Esophagus (tissue), 2 donors: Measurements from ENCODE around the gene LRRC17. TPM values are rescaled to one million over a fixed set of nuclear protein-coding genes. Genes with fewer than 3 reads are reported as not detected.
"Not testable (repeated sequence)": the region's sequence is repeated elsewhere in the genome, so short reads cannot be mapped to it uniquely, and the experiment has no call there.

Source experiments
- H3K27ac ChIP-seq, 2 donors: one replicate each; pipeline ENCODE4 v1.5.1; 2013; ENCODE audit warnings: low read depth in 2 of 2, mild to moderate bottlenecking in 2 of 2, inconsistent platforms in 1 of 2, low read length in 1 of 2, moderate library complexity in 1 of 2
- H3K27me3 ChIP-seq, 2 donors: one replicate each; pipeline ENCODE4 v1.6.1; 2013; ENCODE audit warnings: low read length in 2 of 2, control low read depth in 1 of 2, mild to moderate bottlenecking in 1 of 2; ENCODE audit not compliant: insufficient read depth in 2 of 2, control insufficient read depth in 1 of 2
- H3K36me3 ChIP-seq, 2 donors: one replicate each; pipeline ENCODE4 v1.6.1; 2013; ENCODE audit warnings: low read length in 1 of 2; ENCODE audit not compliant: control insufficient read depth in 2 of 2, insufficient read depth in 2 of 2
- H3K4me1 ChIP-seq, 2 donors: one replicate each; pipeline ENCODE4 v1.6.1; 2013; ENCODE audit warnings: low read length in 1 of 2; ENCODE audit not compliant: control insufficient read depth in 2 of 2, insufficient read depth in 2 of 2
- H3K4me3 ChIP-seq, 2 donors: one replicate each; pipeline ENCODE4 v1.5.1; 2013; ENCODE audit warnings: low read length in 2 of 2, mild to moderate bottlenecking in 2 of 2, low read depth in 1 of 2, moderate library complexity in 1 of 2
- H3K9me3 ChIP-seq, 2 donors: one replicate each; pipeline ENCODE4 v1.6.1; 2013; ENCODE audit warnings: mild to moderate bottlenecking in 2 of 2, low read depth in 1 of 2, low read length in 1 of 2, moderate library complexity in 1 of 2; ENCODE audit not compliant: control insufficient read depth in 2 of 2, insufficient read depth in 1 of 2
- WGBS, 2 donors: extraction: QIAGEN DNeasy Blood & Tissue Kit; methylation state at CpG; one replicate each; pipeline ENCODE4 v1.1.7; 2013; 5-methylcytosine and 5-hydroxymethylcytosine counted together
- polyA plus RNA-seq, 2 donors: library from polyadenylated mRNA; stranded (reverse); fragments of 200-250 nt; gene quantifications; one replicate each; pipeline ENCODE4 v1.2.3, GENCODE V29; 2013
- donor health status: healthy with polysubstance abuse.
- donor health status: Bipolar disorder and iron deficiency.

The LRRC17 gene
- polyA plus RNA-seq, 2 donors: 0.26 to 0.27 TPM

DNA sequence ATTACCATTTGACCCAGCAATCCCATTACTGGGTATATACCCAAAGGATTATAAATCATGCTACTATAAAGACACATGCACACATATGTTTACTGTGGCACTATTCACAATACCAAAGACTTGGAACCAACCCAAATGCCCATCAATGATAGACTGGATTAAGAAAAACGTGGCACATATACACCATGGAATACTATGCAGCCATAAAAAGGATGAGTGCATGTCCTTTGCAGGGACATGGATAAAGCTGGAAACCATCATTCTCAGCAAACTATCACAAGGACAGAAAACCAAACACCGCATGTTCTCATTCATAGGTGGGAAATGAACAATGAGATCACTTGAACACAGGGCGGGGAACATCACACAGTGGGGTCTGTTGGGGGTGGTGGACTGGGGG, 45.2 kb downstream of the LRRC17 start:
- H3K27ac ChIP-seq, H3K27me3 ChIP-seq, H3K36me3 ChIP-seq, H3K4me1 ChIP-seq, H3K9me3 ChIP-seq, H3K4me3 ChIP-seq: not testable (repeated sequence)
- WGBS, 2 donors: 84 to 94% methylated on average over 3 of the region's 3 CpGs

DNA sequence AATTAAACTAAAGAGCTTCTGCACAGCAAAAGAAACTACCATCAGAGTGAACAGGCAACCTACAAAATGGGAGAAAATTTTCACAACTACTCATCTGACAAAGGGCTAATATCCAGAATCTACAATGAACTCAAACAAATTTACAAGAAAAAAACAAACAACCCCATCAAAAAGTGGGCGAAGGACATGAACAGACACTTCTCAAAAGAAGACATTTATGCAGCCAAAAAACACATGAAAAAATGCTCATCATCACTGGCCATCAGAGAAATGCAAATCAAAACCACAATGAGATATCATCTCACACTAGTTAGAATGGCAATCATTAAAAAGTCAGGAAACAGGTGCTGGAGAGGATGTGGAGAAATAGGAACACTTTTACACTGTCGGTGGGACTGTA, 49.2 kb downstream of the LRRC17 start:
- not testable (repeated sequence) for H3K4me3 ChIP-seq, H3K36me3 ChIP-seq, H3K27ac ChIP-seq, H3K9me3 ChIP-seq, H3K4me1 ChIP-seq, H3K27me3 ChIP-seq
- 69 to 83% methylated on average over 1 of the region's 2 CpGs for WGBS, 2 donors

DNA sequence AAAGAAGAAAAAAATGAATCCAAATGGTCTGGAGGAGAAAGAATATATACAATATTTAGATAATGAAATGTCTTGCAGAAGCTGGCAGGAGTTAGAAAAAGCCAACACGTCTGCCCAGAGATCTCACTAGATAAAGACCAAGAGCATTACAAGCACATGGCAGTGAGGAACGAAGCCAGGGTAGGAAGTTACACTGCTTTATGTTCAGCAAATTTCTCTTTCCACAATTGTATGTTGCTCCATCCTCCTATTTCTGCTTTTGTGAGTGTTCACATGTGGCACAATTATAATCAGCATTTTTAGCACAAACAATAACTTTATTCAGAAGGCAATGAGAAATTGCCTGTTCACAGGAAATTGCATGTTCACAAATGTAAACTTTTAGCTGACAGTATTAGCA, 53.7 kb downstream of the LRRC17 start:
- Histone ChIP-seq H3K4me3 (no peak overlapping the region), H3K4me1 (no peaks in the 10 kb centered on the region), H3K27me3 (no peaks in the 10 kb centered on the region), H3K27ac (no peak overlapping the region), H3K9me3 (no peaks in the 10 kb centered on the region), H3K36me3 (no peaks in the 10 kb centered on the region)
- WGBS, 2 donors: 58 to 68% methylated on average over 2 of the region's 2 CpGs

DNA sequence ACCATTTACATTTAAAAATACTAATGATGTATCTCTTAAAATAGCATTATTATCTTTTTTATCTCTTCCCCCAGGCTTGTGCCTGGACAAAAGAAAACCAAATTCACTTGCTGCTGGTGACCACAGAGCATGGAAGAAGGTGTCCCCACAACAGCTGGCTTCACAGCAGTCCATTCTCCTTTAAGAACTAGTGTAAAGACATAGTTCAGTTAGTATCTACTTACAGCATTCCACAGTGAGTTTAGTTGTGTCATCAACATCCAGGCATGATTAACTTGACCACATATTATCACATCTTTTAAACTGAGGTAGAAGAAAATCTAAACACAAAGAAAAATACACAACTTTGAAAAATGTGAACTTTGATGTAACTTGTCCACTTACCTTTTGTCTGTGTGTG, 55.0 kb downstream of the LRRC17 start:
- Histone ChIP-seq H3K36me3 (no peaks in the 10 kb centered on the region), H3K9me3 (no peaks in the 10 kb centered on the region), H3K4me3 (no peak overlapping the region), H3K27ac (no peak overlapping the region), H3K4me1 (no peaks in the 10 kb centered on the region), H3K27me3 (no peaks in the 10 kb centered on the region)

DNA sequence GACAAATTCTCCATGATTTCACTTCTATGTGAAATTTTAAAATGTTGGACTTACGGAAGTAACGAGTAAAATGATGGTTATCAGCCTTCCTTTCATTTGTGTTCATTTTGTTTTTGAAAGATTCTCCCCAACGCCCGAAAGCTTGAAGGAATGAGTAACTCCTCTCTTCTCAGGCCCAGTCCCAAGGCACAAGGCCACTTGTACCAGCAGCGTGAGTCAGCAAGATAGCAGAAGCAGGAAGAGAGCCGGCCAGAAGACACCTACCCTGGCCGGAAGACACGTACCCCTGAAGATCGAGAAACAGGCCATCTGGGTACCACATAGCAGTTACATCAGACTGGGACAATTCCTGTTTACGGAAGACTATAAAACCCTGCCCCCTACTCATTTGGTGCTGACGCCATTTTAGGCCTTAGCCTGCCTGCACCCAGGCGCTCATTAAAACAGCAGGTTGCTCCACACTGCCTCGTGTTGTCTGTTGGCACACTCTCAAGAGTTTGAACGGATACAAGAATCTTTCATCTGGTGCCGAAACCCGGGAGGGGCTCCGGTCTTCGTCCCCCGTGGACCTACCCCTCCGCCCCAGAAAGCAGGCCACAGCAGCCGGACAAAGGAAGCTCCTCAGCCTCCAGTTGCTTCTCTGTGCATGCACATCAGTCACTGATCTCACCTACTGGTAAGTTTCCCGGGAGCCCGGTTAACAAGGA, 60.4 kb downstream of the LRRC17 start:
- H3K4me3 ChIP-seq: no peak overlapping the region
- no peaks in the 10 kb centered on the region for H3K27me3 ChIP-seq
- H3K27ac ChIP-seq: no peak overlapping the region
- H3K9me3 ChIP-seq: no peaks in the 10 kb centered on the region
- WGBS, 2 donors: 93 to 95% methylated on average over 23 of the region's 23 CpGs
- no peaks in the 10 kb centered on the region for H3K4me1 ChIP-seq
- H3K36me3 ChIP-seq: no peaks in the 10 kb centered on the region

DNA sequence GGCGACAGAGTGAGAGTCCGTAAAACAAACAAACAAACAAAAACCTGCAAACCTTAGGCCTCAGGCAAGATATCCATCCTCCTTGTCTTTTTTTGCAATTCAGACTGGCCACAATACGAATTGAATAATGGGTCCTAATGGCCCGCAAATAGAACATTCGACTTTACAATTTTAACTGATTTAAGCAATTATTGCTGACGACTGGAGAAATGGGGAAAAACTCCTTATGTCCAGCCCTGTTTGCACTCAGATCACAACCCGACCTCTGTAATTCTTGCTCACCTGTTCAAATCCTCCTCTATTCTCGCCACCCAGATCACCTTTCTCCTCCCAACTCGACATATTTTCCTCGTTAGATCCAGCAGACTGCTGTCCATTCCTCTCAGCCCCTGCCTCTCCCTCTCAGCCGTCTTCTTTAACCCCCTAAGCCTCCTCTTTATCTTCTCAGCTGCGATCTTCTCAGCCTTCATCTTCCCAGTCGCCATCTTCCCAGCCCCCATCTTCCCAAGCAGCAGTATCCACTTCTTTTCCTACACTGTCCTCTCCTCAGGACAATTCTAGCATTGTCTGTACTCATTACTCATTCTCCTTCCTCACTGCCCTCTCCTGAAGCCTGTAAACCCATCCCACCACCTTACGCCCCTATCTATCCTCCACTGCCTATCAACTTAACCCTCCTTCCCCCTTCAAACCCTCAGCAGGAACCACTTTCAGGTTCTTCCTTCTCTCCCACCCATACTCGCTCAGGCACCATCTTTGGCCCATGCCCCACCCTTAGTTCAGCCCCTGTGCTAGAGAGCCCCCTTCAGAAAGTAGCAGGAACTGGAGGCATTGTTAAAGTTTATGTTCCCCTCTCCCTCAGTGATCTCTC, 61.8 kb downstream of the LRRC17 start:
- no peaks in the 10 kb centered on the region for H3K9me3 ChIP-seq
- H3K4me3 ChIP-seq: no peak overlapping the region
- H3K36me3 ChIP-seq: no peaks in the 10 kb centered on the region
- WGBS, 2 donors: 86 to 91% methylated on average over 15 of the region's 15 CpGs
- no peaks in the 10 kb centered on the region for H3K4me1 ChIP-seq
- no peaks in the 10 kb centered on the region for H3K27me3 ChIP-seq
- no peak overlapping the region for H3K27ac ChIP-seq

DNA sequence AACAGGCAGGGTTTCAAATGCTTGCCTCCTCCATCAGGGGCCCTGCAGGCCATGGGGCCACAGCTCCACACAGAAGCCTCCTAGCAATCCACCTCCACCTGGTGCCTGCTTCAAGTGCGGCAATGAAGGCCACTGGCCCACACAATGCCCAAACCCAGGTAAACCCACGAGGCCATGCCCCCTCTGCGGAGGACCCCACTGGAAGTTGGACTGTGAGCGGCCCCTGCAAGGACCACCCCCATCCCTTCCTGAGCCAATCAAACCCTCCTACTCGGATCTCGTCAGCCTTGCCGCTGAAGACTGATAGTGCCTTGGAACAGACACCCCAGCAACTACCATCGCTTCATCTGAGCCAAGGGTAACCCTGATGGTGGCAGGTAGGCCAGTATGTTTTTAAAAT, 63.1 kb downstream of the LRRC17 start:
- H3K36me3 ChIP-seq: no peaks in the 10 kb centered on the region
- WGBS, 2 donors: 84% methylated on average over 8 of the region's 8 CpGs
- H3K27me3 ChIP-seq: no peaks in the 10 kb centered on the region
- no peaks in the 10 kb centered on the region for H3K9me3 ChIP-seq
- H3K27ac ChIP-seq: no peak overlapping the region
- H3K4me1 ChIP-seq: no peaks in the 10 kb centered on the region
- no peak overlapping the region for H3K4me3 ChIP-seq

DNA sequence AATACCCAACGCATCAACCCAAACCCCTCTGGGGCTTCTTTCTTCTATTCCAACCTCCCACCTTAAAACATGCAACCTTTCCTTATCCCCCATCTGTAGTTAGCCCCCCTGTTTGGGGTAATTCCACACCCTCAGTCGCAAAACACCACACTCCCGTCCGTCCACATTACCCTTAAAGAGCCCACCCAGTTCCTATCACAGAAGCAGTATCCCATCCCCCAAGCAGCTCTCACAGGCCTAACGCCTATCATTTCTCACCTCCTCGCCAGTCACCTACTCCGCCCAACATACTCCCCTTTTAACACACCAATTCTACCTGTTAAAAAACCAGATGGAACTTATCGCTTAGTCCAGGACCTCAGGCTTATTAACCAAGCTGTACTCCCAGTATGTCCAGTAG, 63.7 kb downstream of the LRRC17 start:
- WGBS, 2 donors: 94 to 96% methylated on average over 8 of the region's 8 CpGs
- Histone ChIP-seq H3K27ac (no peak overlapping the region), H3K4me3 (no peak overlapping the region), H3K4me1 (no peaks in the 10 kb centered on the region), H3K36me3 (no peaks in the 10 kb centered on the region), H3K9me3 (no peaks in the 10 kb centered on the region), H3K27me3 (no peaks in the 10 kb centered on the region)

DNA sequence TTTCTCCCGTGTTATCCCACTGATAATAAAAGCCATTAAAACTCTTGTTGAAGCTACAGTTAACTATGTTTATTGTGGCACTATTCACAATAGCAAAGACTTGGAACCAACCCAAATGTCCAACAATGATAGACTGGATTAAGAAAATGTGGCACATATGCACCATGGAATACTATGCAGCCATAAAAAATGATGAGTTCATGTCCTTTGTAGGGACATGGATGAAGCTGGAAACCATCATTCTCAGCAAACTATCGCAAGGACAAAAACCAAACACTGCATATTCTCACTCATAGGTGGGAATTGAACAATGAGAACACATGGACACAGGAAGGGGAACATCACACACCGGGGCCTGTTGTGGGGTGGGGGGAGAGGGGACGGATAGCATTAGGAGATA, 64.8 kb downstream of the LRRC17 start:
- not testable (repeated sequence) for H3K4me3 ChIP-seq, H3K4me1 ChIP-seq, H3K36me3 ChIP-seq, H3K9me3 ChIP-seq, H3K27ac ChIP-seq, H3K27me3 ChIP-seq
- 86 to 93% methylated on average over 3 of the region's 4 CpGs for WGBS, 2 donors

DNA sequence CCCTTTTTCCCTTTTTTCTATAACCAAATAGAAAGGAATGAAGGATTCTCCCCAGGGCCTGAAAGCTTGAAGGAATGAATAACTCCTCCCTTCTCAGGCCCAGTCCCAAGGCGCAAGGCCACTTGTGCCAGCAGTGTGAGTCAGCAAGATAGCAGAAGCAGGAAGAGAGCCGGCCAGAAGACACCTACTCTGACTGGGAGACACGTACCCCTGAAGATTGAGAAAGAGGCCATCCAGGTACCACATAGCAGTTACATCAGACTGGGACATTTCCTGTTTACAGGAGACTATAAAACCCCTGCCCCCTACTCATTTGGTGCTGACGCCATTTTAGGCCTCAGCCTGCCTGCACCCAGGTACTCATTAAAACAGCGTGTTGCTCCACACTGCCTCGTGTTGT, 65.5 kb downstream of the LRRC17 start:
- H3K27ac ChIP-seq: no peak overlapping the region
- H3K27me3 ChIP-seq: no peaks in the 10 kb centered on the region
- H3K4me3 ChIP-seq: no peak overlapping the region
- no peaks in the 10 kb centered on the region for H3K36me3 ChIP-seq
- H3K4me1 ChIP-seq: no peaks in the 10 kb centered on the region
- H3K9me3 ChIP-seq: no peaks in the 10 kb centered on the region
- WGBS, 2 donors: 59 to 63% methylated on average over 6 of the region's 6 CpGs
